H1 (cell line): ENCODE results near the gene ITGAE. TPM values are rescaled to one million over a fixed set of nuclear protein-coding genes. Genes with fewer than 3 reads are reported as not detected.

Experiments
- CTCF ChIA-PET: fragments of 300-600 bp; sonication (Branson Sonifier 250); formaldehyde crosslinking; loops from one replicate; lab custom pipeline; 2021; ENCODE audit not compliant: partially characterized antibody; lab: Charles Lee
- POLR2A ChIA-PET: fragments of 300-600 bp; sonication (Branson Sonifier 250); formaldehyde crosslinking; loops from one replicate; lab custom pipeline; 2021; ENCODE audit warnings: inconsistent platforms; ENCODE audit not compliant: partially characterized antibody; lab: Charles Lee
- DNase-seq, 2 experiments: peaks; one replicate each; pipeline versions ENCODE4 v3.0.0 to v3.0.0-alpha.2; 2010 to 2022; ENCODE audit warnings: low spot score in 2 of 2, low read depth in 1 of 2, mixed read lengths in 1 of 2
- FAIRE-seq: peaks from 2 replicates; lab custom pipeline; 2011; peaks lifted over from hg19 to GRCh38; lab: Jason Lieb, UNC
- H2AFZ ChIP-seq: 2 replicates; pipeline ENCODE4 v1.8.1; 2012; ENCODE audit warnings: low read length, inconsistent platforms
- H2AK5ac ChIP-seq: 2 replicates; pipeline ENCODE4 v1.6.1; 2013; ENCODE audit warnings: low read depth, low read length
- H2BK120ac ChIP-seq: replicated peaks from 2 replicates; pipeline ENCODE3; 2013; ENCODE audit warnings: low read depth, low read length, inconsistent platforms
- H2BK12ac ChIP-seq: 2 replicates; pipeline ENCODE4 v1.6.1; 2013; ENCODE audit warnings: low read depth, low read length
- H2BK15ac ChIP-seq: 2 replicates; pipeline ENCODE4 v1.6.1; 2013; ENCODE audit warnings: low read length
- H2BK20ac ChIP-seq: 2 replicates; pipeline ENCODE4 v1.6.1; 2013; ENCODE audit warnings: low read length
- H2BK5ac ChIP-seq: 2 replicates; pipeline ENCODE4 v1.6.1; 2013; ENCODE audit warnings: low read depth, low read length
- H3K14ac ChIP-seq: 2 replicates; pipeline ENCODE4 v1.6.1; 2013; ENCODE audit warnings: inconsistent platforms; ENCODE audit not compliant: insufficient read length
- H3K18ac ChIP-seq: 2 replicates; pipeline ENCODE4 v1.6.1; 2013; ENCODE audit warnings: low read length; ENCODE audit errors: extremely low read depth
- H3K23ac ChIP-seq: 2 replicates; pipeline ENCODE4 v1.6.1; 2013; ENCODE audit warnings: inconsistent platforms; ENCODE audit not compliant: insufficient read length
- H3K23me2 ChIP-seq: 2 replicates; pipeline ENCODE4 v1.6.1; 2013; ENCODE audit warnings: low read depth, low read length
- H3K27ac ChIP-seq: 2 replicates; pipeline ENCODE4 v1.6.1; 2011; ENCODE audit warnings: low read depth, low read length, inconsistent platforms
- H3K27me3 ChIP-seq, 4 experiments: replicated peaks in 1 of 4; 1 replicate in 1 of 4; 2 replicates in 3 of 4; pipeline versions ENCODE4 v1.6.1 to v1.8.1; 2011 to 2013; ENCODE audit warnings: low read length in 3 of 4, mild to moderate bottlenecking in 3 of 4, inconsistent platforms in 2 of 4, mixed read lengths in 2 of 4, moderate library complexity in 1 of 4; ENCODE audit not compliant: control insufficient read depth in 3 of 4, insufficient read depth in 3 of 4; ENCODE audit errors: extremely low read depth in 1 of 4
- H3K36me3 ChIP-seq, 4 experiments: 2 replicates each; pipeline versions ENCODE4 v1.6.1 to v1.8.1; 2011 to 2013; ENCODE audit warnings: mild to moderate bottlenecking in 4 of 4, low read length in 3 of 4, moderate library complexity in 2 of 4, control low read depth in 1 of 4, inconsistent platforms in 1 of 4; ENCODE audit not compliant: insufficient read depth in 4 of 4, control insufficient read depth in 2 of 4
- H3K4ac ChIP-seq: replicated peaks from 2 replicates; pipeline ENCODE3; 2013; ENCODE audit warnings: low read length, low read depth, mixed read lengths, inconsistent platforms; ENCODE audit not compliant: insufficient read length
- H3K4me1 ChIP-seq, 4 experiments: replicated peaks in 1 of 4; 1 replicate in 1 of 4; 2 replicates in 3 of 4; pipeline versions ENCODE4 v1.6.1 to v1.8.1; 2011 to 2013; ENCODE audit warnings: low read length in 3 of 4, inconsistent platforms in 2 of 4, mixed read lengths in 1 of 4; ENCODE audit not compliant: insufficient read depth in 4 of 4, control insufficient read depth in 3 of 4
- H3K4me2 ChIP-seq, 2 experiments: 2 replicates each; pipeline versions ENCODE4 v1.6.1 to v1.8.1; 2011 to 2013; ENCODE audit warnings: low read depth in 2 of 2, low read length in 2 of 2, control low read depth in 1 of 2, inconsistent platforms in 1 of 2, mild to moderate bottlenecking in 1 of 2; ENCODE audit not compliant: insufficient read depth in 1 of 2
- H3K4me3 ChIP-seq, 4 experiments: fragments of 200-600, 300-600 bp in 1 of 4; sonication (generic), shearing (Covaris generic), sonication (Bioruptor Twin) in 1 of 4; 2 replicates each; pipeline versions ENCODE4 v1.5.1 to v1.8.1; 2011 to 2016; ENCODE audit warnings: low read length in 4 of 4, low read depth in 3 of 4, control low read depth in 2 of 4, inconsistent platforms in 2 of 4, mild to moderate bottlenecking in 2 of 4, mixed read lengths in 1 of 4, moderate library complexity in 1 of 4; ENCODE audit not compliant: insufficient read depth in 2 of 4; ENCODE audit errors: extremely low read depth in 1 of 4
- H3K56ac ChIP-seq: replicated peaks from 2 replicates; pipeline ENCODE3; 2013; ENCODE audit warnings: low read depth, mild to moderate bottlenecking, mixed read lengths, low read length, inconsistent platforms; ENCODE audit not compliant: insufficient read length
- H3K79me1 ChIP-seq: 2 replicates; pipeline ENCODE4 v1.6.1; 2013; ENCODE audit warnings: low read depth, low read length, control low read depth
- H3K79me2 ChIP-seq, 2 experiments: 2 replicates each; pipeline versions ENCODE4 v1.6.1 to v1.8.1; 2012 to 2013; ENCODE audit warnings: low read length in 2 of 2, mild to moderate bottlenecking in 2 of 2, inconsistent platforms in 1 of 2; ENCODE audit not compliant: insufficient read depth in 2 of 2, control insufficient read depth in 1 of 2
- H3K9ac ChIP-seq, 4 experiments: replicated peaks in 1 of 4; 1 replicate in 1 of 4; 2 replicates in 3 of 4; pipeline versions ENCODE4 v1.6.1 to v1.8.1; 2011 to 2013; ENCODE audit warnings: low read depth in 3 of 4, low read length in 3 of 4, control low read depth in 2 of 4, mild to moderate bottlenecking in 2 of 4, moderate library complexity in 2 of 4, inconsistent platforms in 1 of 4; ENCODE audit errors: extremely low read depth in 1 of 4
- H3K9me3 ChIP-seq, 2 experiments: 2 replicates each; pipeline versions ENCODE4 v1.6.1 to v1.8.1; 2012 to 2013; ENCODE audit warnings: mild to moderate bottlenecking in 2 of 2, moderate library complexity in 2 of 2, control low read depth in 1 of 2, inconsistent platforms in 1 of 2, low read depth in 1 of 2, low read length in 1 of 2, mixed read lengths in 1 of 2; ENCODE audit not compliant: insufficient read depth in 2 of 2
- H4K20me1 ChIP-seq, 2 experiments: replicated peaks in 1 of 2; 2 replicates each; pipeline versions ENCODE3 to v1.8.1; 2011 to 2013; ENCODE audit warnings: inconsistent platforms in 2 of 2, low read length in 2 of 2, mild to moderate bottlenecking in 1 of 2; ENCODE audit not compliant: insufficient read depth in 2 of 2, control insufficient read depth in 1 of 2
- H4K5ac ChIP-seq: 2 replicates; pipeline ENCODE4 v1.6.1; 2013; ENCODE audit warnings: low read length, low read depth, mixed read lengths, inconsistent platforms; ENCODE audit not compliant: insufficient read length
- H4K8ac ChIP-seq: 2 replicates; pipeline ENCODE4 v1.8.0; 2013; ENCODE audit warnings: mild to moderate bottlenecking, moderate library complexity, low read length, inconsistent platforms; ENCODE audit not compliant: insufficient read depth; ENCODE audit errors: extremely low read depth
- H4K91ac ChIP-seq: replicated peaks from 2 replicates; pipeline ENCODE3; 2013; ENCODE audit warnings: low read length, mixed read lengths, inconsistent platforms; ENCODE audit not compliant: insufficient read length
- GTF2F1 ChIP-seq: IDR thresholded peaks from 2 replicates; pipeline ENCODE4 v1.6.1; 2012; ENCODE audit warnings: low read depth, low read length, improper control_type of control experiment, borderline replicate concordance
- POLR2A ChIP-seq, 2 experiments: IDR thresholded peaks; 1 replicate in 1 of 2; 2 replicates in 1 of 2; pipeline ENCODE4 v1.6.1; 2011; ENCODE audit warnings: low read depth in 2 of 2, low read length in 2 of 2, mild to moderate bottlenecking in 2 of 2; ENCODE audit errors: control extremely low read depth in 1 of 2
- TEAD4 ChIP-seq: IDR thresholded peaks from 2 replicates; pipeline ENCODE4 v1.6.1; 2012; ENCODE audit warnings: low read depth, low read length, inconsistent platforms, mixed read lengths
- WGBS, 2 experiments: shearing (Covaris generic) in 1 of 2; methylation state at CpG; one replicate each; pipeline versions ENCODE4 v1.1.6 to v1.1.7; 2013 to 2015; ENCODE audit warnings: low lambda C conversion rate in 2 of 2, mixed read lengths in 2 of 2, inconsistent platforms in 1 of 2, low coverage in 1 of 2, missing lambda C conversion rate in 1 of 2; ENCODE audit not compliant: insufficient replicate concordance in 2 of 2, insufficient coverage in 1 of 2, insufficient read length in 1 of 2; ENCODE audit errors: extremely low coverage in 1 of 2, missing lambda C conversion rate in 1 of 2; 5-methylcytosine and 5-hydroxymethylcytosine counted together
- polyA plus RNA-seq, 7 experiments: library from polyadenylated mRNA; depleted of rRNA in 3 of 7; stranded (reverse) in 5 of 7; unstranded in 2 of 7; fragments of >200 nt in 5 of 7; fragments of 200-250 nt in 2 of 7; gene quantifications; 1 replicate in 5 of 7; 2 replicates in 1 of 7; 4 replicates in 1 of 7; pipeline versions ENCODE4 v1.2.1 to v1.2.3, GENCODE V29; 2011 to 2013; ENCODE audit warnings: missing spikeins in 2 of 7, mixed read lengths in 2 of 7
- total RNA-seq: library from RNA; stranded (reverse); fragmentation: NEBNext Ultra II Directional; extraction: Animal tissue kit (Norgen Biotek cat#: 25700); gene quantifications from 2 replicates; pipeline ENCODE4 v1.2.1, GENCODE V29; 2021

ITGAE gene
- total and polyA plus RNA-seq, 2 of the 8 experiments (the other 6 are each of a cell fraction or from before 2014, with no cell fraction given): 23.2 to 43.1 TPM

GRCh38 chr17:3804503-3804931 is 3.5 kb upstream of the ITGAE start:
- 70% methylated on average over 6 of the region's 6 CpGs; no CpG with 5 or more reads in 1 of the 2 experiments for WGBS, 2 experiments
- CTCF ChIA-PET: interaction anchor here (3.6 to 5.0 kb wide), 2 partner anchors 67 to 70 kb away, joined by 19 to 20 read pairs; no protein-coding TSS in a partner anchor
- no peak overlapping the region for H3K4me2 ChIP-seq
- TF ChIP-seq POLR2A (IDR thresholded peaks at IDR 0.05; ENCODE audit: control extremely low read depth in 1 of 2, low read depth in 2 of 2, low read length in 2 of 2) (no peak), TEAD4 (no peak), GTF2F1 (no peak)

More at GRCh38 chr17:3804503-3804931, 3.5 kb upstream of the ITGAE start:
- no peak overlapping the region for H2AK5ac ChIP-seq
- H3K9ac ChIP-seq: no peak overlapping the region
- no peak overlapping the region for H3K4ac ChIP-seq
- no peak overlapping the region for H4K8ac ChIP-seq
- no peak overlapping the region for H2BK12ac ChIP-seq
- no peak overlapping the region for H3K4me3 ChIP-seq
- H3K14ac ChIP-seq: no peak overlapping the region
- H4K5ac ChIP-seq: no peak overlapping the region
- H3K9me3 ChIP-seq: no peaks in the 10 kb centered on the region
- no peaks in the 10 kb centered on the region for H3K23me2 ChIP-seq
- DNase-seq (no peak), FAIRE-seq (no peak)
- H3K36me3 ChIP-seq: peaks cover 3 to 27% (median 10%) of the 10 kb centered on the region in 4 experiments; a peak in 6 of 8 replicates
- H3K18ac ChIP-seq: no peak overlapping the region
- no peak overlapping the region for H2BK120ac ChIP-seq
- no peak overlapping the region for H4K91ac ChIP-seq
- H3K79me2 ChIP-seq: no peaks in the 10 kb centered on the region
- H3K23ac ChIP-seq: no peak overlapping the region
- H4K20me1 ChIP-seq: peaks cover 0 to 4% of the 10 kb centered on the region in 2 experiments
- no peak overlapping the region for H2BK5ac ChIP-seq
- no peaks in the 10 kb centered on the region for H3K27me3 ChIP-seq
- H3K4me1 ChIP-seq: no peaks in the 10 kb centered on the region; a peak in 1 of 7 replicates
- POLR2A ChIA-PET: interaction anchor here (2.2 kb wide), 1 partner anchor 67 kb away, joined by 9 read pairs; no protein-coding TSS in a partner anchor
- no peak overlapping the region for H3K27ac ChIP-seq
- no peak overlapping the region for H2BK20ac ChIP-seq
- no peak overlapping the region for H2AFZ ChIP-seq
- no peaks in the 10 kb centered on the region for H3K79me1 ChIP-seq
- H3K56ac ChIP-seq: no peak overlapping the region
- no peak overlapping the region for H2BK15ac ChIP-seq
